Neural cell (in vitro differentiated cells): Measurements from ENCODE around the gene CPO.

Source experiments
- EP300 ChIP-seq: fragments of 450-650 bp; conservative IDR thresholded peaks from 2 replicates; pipeline ENCODE4 v1.6.1; 2014; ENCODE audit warnings: antibody characterized with exemption, mild to moderate bottlenecking, moderate library complexity; ENCODE audit not compliant: poor library complexity, severe bottlenecking
- EZH2 ChIP-seq: fragments of 200-600, 300-800 bp; shearing (Covaris generic), sonication (generic); IDR thresholded peaks from 2 replicates; pipeline ENCODE4 v1.6.1; 2014; ENCODE audit warnings: antibody characterized with exemption, low read length, borderline replicate concordance, mild to moderate bottlenecking; ENCODE audit not compliant: insufficient read depth, poor library complexity, severe bottlenecking
- POLR2AphosphoS5 ChIP-seq: IDR thresholded peaks from 2 replicates; pipeline ENCODE4 v1.6.1; 2012
- RAD21 ChIP-seq: fragments of 450-650 bp; conservative IDR thresholded peaks from 2 replicates; pipeline ENCODE4 v1.6.1; 2014; ENCODE audit warnings: antibody characterized with exemption, mild to moderate bottlenecking, moderate library complexity
- SMC3 ChIP-seq: fragments of 450-650 bp; conservative IDR thresholded peaks from 2 replicates; pipeline ENCODE4 v1.6.1; 2014; ENCODE audit warnings: antibody characterized with exemption, mild to moderate bottlenecking, moderate library complexity; ENCODE audit not compliant: poor library complexity
- TAF1 ChIP-seq: IDR thresholded peaks from 2 replicates; pipeline ENCODE4 v1.6.1; 2012; ENCODE audit warnings: low read depth
- TF ChIP-seq, protein P1 (sequence below): fragments of 450-650 bp; IDR thresholded peaks from 2 replicates; pipeline ENCODE4 v1.5.1; 2014; ENCODE audit warnings: antibody characterized with exemption, mild to moderate bottlenecking, moderate library complexity; ENCODE audit not compliant: poor library complexity, severe bottlenecking
- TF ChIP-seq, protein P2 (sequence below): IDR thresholded peaks from 2 replicates; pipeline ENCODE4 v1.6.1; 2012; ENCODE audit warnings: borderline replicate concordance

DNA sequence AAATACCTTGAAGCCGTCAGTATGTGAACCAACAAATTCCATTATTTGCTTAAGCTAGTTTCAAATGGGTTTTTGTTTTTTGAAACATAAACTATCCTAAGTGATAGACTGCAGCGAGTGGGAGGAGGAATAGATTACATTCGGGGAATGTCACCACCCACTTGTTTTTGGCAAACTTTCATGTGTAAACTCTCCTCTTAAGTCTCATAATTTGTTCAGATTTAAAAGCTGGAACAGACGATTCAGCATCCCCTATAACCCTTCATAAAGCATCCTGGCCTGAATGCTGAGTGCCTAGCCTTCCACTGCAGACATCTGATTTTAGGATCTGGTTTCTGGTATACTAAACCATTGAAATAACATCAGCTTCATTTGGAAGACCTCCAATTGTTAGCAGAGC is 51.0 kb downstream of the CPO start:
- TF ChIP-seq, protein P1, sequence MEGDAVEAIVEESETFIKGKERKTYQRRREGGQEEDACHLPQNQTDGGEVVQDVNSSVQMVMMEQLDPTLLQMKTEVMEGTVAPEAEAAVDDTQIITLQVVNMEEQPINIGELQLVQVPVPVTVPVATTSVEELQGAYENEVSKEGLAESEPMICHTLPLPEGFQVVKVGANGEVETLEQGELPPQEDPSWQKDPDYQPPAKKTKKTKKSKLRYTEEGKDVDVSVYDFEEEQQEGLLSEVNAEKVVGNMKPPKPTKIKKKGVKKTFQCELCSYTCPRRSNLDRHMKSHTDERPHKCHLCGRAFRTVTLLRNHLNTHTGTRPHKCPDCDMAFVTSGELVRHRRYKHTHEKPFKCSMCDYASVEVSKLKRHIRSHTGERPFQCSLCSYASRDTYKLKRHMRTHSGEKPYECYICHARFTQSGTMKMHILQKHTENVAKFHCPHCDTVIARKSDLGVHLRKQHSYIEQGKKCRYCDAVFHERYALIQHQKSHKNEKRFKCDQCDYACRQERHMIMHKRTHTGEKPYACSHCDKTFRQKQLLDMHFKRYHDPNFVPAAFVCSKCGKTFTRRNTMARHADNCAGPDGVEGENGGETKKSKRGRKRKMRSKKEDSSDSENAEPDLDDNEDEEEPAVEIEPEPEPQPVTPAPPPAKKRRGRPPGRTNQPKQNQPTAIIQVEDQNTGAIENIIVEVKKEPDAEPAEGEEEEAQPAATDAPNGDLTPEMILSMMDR, result no peak
- TF ChIP-seq EP300 (no peak), RAD21 (no peak), SMC3 (no peak), EZH2 (no peak), TAF1 (no peak), POLR2AphosphoS5 (no peak)
- TF ChIP-seq, protein P2, sequence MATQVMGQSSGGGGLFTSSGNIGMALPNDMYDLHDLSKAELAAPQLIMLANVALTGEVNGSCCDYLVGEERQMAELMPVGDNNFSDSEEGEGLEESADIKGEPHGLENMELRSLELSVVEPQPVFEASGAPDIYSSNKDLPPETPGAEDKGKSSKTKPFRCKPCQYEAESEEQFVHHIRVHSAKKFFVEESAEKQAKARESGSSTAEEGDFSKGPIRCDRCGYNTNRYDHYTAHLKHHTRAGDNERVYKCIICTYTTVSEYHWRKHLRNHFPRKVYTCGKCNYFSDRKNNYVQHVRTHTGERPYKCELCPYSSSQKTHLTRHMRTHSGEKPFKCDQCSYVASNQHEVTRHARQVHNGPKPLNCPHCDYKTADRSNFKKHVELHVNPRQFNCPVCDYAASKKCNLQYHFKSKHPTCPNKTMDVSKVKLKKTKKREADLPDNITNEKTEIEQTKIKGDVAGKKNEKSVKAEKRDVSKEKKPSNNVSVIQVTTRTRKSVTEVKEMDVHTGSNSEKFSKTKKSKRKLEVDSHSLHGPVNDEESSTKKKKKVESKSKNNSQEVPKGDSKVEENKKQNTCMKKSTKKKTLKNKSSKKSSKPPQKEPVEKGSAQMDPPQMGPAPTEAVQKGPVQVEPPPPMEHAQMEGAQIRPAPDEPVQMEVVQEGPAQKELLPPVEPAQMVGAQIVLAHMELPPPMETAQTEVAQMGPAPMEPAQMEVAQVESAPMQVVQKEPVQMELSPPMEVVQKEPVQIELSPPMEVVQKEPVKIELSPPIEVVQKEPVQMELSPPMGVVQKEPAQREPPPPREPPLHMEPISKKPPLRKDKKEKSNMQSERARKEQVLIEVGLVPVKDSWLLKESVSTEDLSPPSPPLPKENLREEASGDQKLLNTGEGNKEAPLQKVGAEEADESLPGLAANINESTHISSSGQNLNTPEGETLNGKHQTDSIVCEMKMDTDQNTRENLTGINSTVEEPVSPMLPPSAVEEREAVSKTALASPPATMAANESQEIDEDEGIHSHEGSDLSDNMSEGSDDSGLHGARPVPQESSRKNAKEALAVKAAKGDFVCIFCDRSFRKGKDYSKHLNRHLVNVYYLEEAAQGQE, result no peak
